Vagina (tissue), 2 donors: ENCODE results near the gene TRIM44.

Source experiments
- POLR2A ChIP-seq, 2 donors: fragments of 450-650 bp; IDR thresholded peaks; one replicate each; pipeline ENCODE4 v1.6.1; 2017; ENCODE audit warnings: antibody characterized with exemption in 2 of 2, mild to moderate bottlenecking in 2 of 2, moderate library complexity in 2 of 2
- POLR2AphosphoS5 ChIP-seq, 2 donors: sonication (generic); formaldehyde crosslinking; IDR thresholded peaks; one replicate each; pipeline ENCODE4 v1.9.0; 2017; ENCODE audit warnings: antibody characterized with exemption in 2 of 2, mild to moderate bottlenecking in 2 of 2, low read depth in 1 of 2; ENCODE audit not compliant: insufficient read depth in 1 of 2
- TF ChIP-seq, protein P1 (sequence below), 3 experiments: fragments of 450-650 bp in 2 of 3; fragments of 200-600 bp in 1 of 3; sonication (generic) in 1 of 3; IDR thresholded peaks; one replicate each; pipeline ENCODE4 v1.5.1; 2017 to 2019; ENCODE audit warnings: antibody characterized with exemption in 3 of 3, mild to moderate bottlenecking in 2 of 3, moderate library complexity in 2 of 3

DNA sequence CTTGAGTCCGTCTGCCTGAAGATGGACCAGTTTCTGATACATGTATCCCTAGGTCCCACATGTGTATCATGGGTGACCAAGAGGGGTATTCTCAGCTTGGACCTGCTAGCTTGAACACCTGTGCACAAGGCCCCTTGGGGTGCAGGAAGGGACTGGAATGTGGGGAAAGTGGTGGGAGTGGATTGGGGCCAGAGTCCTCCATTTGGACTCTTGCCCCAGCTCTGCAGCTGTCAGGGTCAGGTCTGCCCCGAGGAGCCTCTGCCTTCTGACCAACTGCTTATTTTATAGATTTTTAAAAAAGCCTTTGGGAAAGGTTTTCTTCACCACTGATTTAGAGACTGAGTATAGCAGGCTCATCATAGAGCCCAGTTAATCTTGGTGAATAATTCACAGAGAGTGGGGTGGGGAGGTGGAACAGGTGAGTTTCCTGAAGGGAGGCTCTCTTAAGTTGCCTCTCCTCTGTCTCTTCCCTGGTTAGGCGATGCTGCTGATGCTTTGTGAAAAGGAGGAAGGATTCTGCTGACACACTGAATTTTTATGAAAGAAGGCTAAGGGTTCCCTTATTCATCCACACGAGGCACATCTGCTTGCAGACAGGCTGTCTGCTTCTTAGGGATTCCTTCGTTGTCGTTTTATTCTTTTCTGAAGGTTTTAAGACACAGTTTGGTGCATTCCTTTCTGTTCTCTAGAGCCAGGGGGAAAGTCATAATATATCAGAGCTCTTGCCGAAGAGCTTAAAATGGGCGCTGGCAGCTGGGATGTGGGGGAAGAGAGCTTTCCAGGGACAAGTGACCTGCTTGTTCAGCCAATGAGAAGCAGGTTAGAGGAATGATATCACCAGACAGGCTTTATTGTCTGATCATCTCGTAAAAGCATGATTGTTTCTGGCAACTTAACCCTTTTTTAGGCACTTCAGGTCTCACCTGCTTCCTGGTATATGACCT, 19.9 kb downstream of the TRIM44 start:
- TF ChIP-seq, protein P1, sequence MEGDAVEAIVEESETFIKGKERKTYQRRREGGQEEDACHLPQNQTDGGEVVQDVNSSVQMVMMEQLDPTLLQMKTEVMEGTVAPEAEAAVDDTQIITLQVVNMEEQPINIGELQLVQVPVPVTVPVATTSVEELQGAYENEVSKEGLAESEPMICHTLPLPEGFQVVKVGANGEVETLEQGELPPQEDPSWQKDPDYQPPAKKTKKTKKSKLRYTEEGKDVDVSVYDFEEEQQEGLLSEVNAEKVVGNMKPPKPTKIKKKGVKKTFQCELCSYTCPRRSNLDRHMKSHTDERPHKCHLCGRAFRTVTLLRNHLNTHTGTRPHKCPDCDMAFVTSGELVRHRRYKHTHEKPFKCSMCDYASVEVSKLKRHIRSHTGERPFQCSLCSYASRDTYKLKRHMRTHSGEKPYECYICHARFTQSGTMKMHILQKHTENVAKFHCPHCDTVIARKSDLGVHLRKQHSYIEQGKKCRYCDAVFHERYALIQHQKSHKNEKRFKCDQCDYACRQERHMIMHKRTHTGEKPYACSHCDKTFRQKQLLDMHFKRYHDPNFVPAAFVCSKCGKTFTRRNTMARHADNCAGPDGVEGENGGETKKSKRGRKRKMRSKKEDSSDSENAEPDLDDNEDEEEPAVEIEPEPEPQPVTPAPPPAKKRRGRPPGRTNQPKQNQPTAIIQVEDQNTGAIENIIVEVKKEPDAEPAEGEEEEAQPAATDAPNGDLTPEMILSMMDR (IDR thresholded peaks at IDR 0.05), result no peak
- TF ChIP-seq POLR2A (IDR thresholded peaks at IDR 0.05), result no peak
- no peak for TF ChIP-seq POLR2AphosphoS5 (IDR thresholded peaks at IDR 0.05; ENCODE audit: insufficient read depth in 1 of 2, low read depth in 1 of 2)
